ENCODE measurements around the gene SPG7.

GRCh38 chr16:89537549-89537925, 29.3 kb downstream of the SPG7 start:
- TF ChIP-seq CTCF (IDR thresholded peaks at IDR 0.05; ENCODE audit: low read length) (no peak), EZH2 (optimal IDR thresholded peaks at IDR 0.05; ENCODE audit: low read depth, low read length) (no peak), EZH2phosphoT487 (IDR thresholded peaks at IDR 0.05; ENCODE audit: low read length) (no peak)

Measured in MM.1S (cell line).